GM18861 (cell line): Measurements from ENCODE around the gene MAP3K13.
"Not testable (repeated sequence)": the region's sequence is repeated elsewhere in the genome, so short reads cannot be mapped to it uniquely, and the experiment has no call there.

Experiments
- ATAC-seq: cut with Tn5 transposase; IDR thresholded peaks from one replicate; pipeline ENCODE4 v1.9.1; 2021; ENCODE audit not compliant: unreplicated experiment

The MAP3K13 gene

DNA sequence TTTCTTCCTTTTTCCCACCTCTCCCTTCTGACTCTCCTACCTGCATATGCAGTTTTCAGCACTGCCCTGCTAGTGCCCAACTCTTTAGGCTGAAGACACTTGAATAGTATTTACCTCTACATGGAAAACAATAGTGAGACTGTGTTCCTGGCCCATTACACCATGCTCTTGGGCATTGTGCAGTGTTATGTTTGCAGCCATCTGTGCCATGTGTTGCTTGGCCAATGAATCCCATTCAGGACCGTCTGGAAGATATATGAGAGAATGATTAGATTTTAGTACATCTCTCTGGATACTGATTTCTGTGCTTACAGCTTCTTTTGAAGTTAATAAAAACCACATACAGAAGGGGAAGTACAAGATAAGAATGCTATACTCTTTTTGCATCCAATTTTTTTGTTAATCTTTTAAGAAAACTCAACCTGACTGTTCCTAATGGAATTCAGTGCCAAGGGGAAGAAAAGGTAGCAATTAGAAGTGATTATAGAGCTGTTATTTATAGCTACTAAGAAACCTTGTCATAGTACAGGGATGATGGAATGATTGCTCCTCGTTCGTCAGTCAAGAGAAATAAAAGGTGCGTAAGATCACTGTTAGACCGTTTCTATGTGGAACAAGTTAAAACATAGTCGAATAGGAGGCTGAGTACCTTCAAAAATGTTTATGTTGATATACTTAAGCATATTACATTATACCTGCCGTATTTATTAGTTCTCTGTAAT lies 77.0 kb downstream of the MAP3K13 start:
- no peak for ATAC-seq

DNA sequence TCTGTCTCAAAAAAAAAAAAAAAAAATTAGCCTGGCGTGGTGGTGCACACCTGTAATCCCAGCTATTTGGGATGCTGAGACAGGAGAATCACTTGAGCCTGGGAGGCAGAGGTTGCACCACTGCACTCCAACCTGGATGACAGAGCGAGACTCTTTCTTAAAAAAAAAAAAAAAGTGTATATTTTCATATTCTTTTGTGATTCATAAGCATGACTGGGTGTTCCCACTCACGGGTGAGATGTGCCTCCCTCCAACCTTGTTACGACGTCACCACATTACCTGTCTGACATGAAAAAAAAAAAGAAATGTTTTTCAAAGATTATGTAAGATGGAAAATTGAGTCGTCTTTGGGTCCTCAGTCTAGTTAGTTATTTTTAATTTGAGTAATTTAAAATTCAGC lies 79.1 kb downstream of the MAP3K13 start:
- no peak for ATAC-seq

DNA sequence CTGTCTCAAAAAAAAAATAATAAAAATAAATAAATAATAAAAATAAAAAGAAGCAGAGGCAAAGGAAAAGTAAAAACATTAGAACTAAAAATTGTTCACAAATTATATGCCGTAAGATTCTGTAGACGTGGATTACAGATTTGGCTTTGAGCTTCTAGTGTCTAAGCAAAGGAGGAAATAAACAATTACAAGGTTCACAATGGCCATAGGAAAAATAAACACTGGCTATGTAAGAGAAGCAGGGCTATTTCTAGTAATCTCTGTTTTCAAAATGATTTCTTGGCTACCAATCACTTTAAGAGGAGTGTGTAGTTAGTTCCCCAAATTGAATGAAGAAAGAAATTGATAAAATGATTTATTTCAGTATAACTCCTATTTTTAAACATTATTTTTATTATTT lies 81.4 kb downstream of the MAP3K13 start:
- no peak for ATAC-seq

DNA sequence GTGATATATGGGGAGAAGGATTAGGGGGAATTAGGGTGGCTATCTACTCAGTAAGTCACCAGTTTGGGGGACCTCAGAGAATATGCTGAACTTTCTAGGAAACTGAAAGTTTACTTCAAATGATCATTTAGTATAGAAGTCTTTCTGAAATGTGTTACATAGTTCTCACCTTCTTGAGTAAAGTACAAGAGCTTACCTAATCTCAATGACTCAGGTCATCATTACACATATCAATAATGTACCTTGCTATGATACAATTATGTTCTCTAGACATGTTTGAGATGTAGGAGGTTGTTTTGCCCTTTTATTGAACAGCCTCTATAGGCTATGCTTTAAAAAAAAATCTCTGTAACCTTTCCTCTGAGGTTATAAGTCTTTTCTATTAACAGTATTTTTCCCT lies 85.2 kb downstream of the MAP3K13 start:
- ATAC-seq: no peak

DNA sequence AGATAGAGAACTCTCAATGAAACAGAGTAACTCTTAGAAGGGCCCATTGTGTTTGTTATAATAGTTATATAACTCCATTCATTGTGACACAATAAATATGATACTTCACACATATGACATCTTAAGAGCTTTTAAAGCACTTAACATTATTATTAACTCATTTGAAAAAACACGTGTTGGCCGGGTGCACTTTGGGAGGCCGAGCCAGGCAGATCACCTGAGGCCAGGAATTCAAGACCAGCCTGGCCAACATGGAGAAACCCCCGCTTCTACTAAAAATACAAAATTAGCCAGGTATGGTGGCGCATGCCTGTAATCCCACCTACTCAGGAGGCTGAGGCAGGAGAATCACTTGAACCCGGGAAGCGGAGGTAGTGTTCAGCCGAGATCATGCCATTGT lies 88.5 kb downstream of the MAP3K13 start:
- not testable (repeated sequence) for ATAC-seq

DNA sequence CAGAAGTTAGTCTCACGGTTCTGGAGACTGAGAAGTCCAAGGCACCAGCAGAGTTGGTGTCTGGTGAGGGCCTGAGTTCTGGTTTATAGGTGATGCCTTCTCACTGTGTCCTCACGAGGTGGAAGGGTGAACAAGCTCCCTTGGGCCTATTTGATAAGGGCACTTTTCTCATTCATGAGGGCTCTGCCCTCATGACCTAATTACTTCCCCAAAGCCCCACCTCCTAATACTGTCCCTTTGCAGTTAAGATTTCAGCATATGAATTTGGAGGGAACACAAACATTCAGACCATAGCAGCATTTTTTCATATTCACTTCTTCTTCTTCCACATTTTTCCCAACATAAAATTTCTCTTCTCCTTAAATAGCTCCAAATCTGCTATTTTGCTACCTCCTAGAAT lies 94.4 kb downstream of the MAP3K13 start:
- ATAC-seq: no peak

DNA sequence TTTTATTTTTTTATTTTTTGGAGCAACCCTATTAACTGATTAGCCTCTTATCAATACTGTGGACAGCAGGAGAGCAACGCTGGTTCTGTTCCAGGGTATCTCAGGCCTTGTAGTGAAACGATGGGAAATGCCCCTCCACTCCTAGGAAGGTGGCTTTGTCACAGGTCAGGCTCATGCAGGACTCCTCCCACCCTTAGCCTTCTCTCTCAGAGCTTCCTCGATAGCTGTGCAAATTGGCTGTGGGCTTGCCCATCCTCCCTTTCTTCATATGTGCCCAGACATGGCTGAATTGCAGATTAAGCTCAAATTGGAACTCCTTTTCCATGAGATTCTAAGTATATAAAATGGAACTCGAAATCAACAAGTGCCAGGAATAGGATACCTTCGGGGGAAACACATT lies 97.4 kb downstream of the MAP3K13 start:
- ATAC-seq: no peak

DNA sequence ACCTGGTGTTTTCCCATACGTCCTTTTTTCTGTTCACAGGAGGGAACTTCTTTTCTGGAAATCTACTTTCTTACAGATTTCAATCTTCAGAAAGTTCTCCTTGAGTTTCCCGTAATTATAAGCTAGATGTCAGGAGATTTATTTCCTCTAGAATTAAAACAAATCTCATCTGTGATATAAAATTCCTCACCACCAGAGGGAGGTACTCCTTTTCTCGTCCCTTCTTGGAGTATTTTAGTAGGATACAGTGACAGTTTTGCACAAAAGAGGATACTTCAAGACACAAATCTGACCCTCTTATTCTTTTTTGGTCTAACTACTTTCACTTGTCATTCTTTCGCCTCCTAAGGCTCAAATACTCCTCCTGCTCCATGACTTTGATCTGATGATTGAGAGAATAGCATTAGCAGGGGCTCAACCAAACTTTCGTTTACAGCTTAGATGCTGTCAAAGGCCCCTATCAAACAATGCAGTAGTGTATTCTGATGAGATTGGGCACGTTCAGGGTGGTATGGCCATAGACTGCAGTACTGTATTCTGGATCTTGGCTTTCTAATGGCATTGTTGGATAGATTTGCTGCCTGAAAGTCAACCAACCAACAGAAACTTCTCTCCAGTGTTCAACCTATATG lies 97.9 kb downstream of the MAP3K13 start:
- ATAC-seq: no peak

DNA sequence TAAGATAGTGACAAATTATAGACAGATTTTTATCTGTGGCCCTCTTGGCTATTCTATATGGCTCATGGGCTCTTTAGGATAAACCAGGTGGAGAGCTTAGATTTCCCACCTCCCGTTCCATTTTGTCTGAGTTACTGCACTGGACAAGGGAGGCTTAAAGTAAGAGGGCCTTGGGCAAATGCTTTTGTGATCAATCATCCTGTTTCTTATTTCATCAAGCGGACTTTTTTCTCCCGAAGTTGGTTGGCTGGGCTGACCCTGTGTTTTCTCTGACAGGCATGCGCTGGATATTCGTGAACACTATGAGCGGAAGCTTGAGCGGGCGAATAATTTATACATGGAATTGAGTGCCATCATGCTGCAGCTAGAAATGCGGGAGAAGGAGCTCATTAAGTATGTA lies 102.5 kb downstream of the MAP3K13 start:
- ATAC-seq: no peak

DNA sequence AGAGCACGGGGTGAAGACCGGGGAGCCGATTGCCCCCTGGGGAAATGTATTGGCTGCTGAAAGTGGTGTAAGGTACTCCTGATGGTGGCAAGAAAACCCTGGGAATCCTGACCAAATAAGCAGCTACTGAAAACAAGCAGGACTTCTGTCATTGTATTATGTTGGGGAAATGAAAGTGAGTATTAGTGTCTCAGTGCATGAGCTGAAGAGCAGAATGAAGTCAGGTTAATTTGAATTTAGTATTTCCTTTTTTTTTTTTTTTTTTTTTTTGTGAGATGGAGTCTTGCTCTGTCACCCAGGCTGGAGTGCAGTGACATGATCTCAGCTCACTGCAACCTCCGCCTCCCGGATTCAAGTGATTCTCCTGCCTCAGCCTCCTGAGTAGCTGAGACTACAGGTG lies 103.2 kb downstream of the MAP3K13 start:
- ATAC-seq: not testable (repeated sequence)

DNA sequence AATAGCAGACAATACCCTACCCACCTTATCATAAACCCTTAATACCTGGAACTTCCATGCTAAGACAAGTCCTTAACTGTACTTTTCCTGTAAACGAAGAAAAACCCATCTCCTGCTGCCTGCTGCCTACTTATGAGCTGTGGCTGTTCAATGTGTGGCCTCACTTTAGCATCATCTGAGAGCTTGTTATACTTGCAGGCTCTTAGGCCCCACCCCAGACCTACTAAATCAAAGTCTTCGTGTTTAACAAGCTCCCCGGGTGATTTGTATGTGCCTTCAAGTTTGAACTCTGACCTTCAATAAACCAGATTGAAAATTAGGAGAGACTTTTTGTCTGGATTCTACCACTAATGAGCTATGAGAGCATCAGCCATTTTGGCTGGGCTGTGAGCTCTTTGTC lies 106.6 kb downstream of the MAP3K13 start:
- no peak for ATAC-seq

DNA sequence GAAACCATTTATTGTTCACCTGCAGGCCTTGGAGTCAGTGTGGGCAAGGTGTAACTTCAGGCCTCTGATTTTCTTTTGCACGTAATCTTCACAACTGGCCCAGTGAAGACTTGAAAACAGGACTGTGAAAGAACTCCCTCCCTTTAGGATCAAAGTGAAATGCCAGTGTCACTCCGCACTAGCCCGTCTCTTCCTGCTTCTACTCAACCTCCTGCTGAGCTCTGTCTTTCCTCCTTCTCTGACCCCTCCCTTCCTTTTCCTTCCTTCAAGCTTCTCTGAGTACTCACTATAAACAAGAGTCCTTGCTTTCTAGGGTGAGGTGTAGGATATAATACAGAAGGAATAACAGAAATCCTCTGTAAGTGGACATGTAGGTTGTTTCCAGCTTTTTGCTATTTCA lies 107.4 kb downstream of the MAP3K13 start:
- ATAC-seq: no peak

DNA sequence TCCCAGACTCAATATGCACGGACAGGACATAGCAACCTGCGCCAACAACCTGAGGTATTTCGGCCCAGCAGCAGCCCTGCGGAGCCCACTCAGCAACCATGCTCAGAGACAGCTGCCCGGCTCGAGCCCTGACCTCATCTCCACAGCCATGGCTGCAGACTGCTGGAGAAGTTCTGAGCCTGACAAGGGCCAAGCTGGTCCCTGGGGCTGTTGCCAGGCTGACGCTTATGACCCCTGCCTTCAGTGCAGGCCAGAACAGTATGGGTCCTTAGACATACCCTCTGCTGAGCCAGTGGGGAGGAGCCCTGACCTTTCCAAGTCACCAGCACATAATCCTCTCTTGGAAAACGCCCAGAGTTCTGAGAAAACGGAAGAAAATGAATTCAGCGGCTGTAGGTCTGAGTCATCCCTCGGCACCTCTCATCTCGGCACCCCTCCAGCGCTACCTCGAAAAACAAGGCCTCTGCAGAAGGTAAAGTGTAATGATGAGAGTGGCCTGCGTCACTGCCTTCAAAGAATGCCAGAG lies 110.4 kb downstream of the MAP3K13 start:
- no peak for ATAC-seq

DNA sequence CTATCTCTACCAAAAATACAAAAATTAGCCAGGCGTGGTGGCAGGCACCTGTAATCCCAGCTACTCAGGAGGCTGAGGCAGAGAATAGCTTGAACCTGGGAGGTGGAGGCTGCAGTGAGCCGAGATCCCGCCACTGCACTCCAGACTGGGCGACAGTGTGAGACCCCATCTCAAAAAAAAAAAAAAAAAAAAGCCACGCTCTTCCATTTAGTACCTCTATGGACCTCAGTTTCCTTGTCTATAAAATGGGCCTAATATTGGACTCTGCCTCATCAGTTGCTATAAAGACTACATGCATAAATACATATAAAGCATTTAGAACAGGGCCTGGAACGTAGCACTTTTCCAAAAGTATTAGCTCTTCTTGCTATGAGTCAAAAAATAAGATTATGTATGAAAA lies 112.0 kb downstream of the MAP3K13 start:
- ATAC-seq: not testable (repeated sequence)

DNA sequence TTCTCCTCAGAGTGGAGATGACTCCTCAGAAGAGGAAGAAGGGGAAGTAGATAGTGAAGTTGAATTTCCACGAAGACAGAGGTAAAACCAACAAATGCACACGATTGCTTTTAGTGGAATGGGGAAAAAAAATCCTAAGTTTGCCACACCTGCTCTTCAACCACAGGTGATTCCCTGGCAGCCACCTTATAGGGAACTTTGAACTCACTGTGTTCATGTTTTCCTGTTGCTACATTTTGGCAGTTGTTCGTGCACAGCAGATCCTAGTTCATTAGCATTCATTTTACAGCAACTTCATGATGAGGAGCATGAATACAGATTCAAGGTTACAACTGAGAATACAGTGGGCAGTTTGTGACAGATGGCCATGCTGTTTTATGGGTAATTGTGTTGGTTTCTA lies 114.4 kb downstream of the MAP3K13 start:
- ATAC-seq: no peak

DNA sequence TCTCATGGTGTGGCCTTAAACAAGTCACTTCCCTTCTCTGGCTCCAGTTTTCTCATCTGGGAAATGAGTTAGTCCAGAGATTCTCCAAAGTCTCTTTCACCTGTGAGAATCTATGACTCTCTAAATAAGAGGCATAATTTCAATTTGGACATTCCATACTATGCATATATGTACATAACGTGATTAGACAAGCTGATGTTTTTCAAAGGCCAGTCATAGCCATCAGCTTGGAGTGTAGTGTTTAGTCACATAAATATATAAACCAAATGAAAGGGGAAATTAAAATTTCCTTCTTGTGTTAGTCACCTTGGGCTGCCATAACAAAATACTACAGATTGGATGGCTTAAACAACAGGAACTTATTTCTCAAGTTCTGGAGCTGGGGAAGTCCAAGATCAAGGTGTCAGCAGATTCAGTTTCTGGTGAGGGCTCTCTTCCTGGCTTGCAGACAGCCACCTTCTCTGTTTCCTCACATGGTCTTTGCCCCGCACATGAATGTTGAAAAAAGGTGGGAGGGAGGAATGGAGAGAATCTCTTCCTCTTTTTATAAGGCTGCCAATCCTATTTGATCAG lies 116.5 kb downstream of the MAP3K13 start:
- no peak for ATAC-seq

DNA sequence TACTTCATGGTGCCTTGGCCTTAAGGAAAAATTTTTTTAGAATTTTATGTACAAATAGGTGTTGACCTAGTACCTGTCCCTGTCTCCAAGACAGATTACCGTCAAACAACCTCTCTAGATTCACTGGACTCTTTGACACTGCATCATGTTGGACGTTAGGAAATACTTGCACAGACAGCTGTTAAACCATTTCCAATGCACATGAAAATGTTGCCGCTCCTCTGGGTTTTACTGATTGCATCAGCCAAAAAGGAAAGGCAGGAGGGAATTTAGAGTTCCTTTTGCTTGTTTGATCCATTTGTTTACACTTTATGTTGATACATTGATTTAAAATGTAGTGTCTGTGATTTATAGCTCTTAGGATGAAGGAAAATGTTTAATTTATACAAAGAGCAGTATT lies 121.4 kb downstream of the MAP3K13 start:
- ATAC-seq: no peak

DNA sequence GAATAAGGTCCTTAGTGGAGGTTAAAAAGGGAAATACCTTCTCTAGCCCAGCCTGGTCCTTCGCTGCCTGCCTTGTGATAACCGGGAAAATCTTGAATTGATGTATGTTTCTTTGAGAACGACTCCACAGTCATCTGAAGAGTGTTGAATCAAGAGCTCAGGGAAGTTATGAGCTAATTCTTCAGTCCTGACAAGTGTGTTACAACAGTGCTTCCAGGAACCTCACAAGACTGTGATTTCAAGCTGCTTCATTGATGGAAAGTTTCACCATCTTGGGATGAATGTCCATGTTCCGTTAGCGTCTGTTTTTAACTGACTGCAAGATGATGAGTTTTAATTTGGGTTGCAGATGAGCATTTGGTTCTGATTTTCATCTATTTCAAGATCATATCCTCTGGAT lies 123.5 kb downstream of the MAP3K13 start:
- no peak for ATAC-seq

DNA sequence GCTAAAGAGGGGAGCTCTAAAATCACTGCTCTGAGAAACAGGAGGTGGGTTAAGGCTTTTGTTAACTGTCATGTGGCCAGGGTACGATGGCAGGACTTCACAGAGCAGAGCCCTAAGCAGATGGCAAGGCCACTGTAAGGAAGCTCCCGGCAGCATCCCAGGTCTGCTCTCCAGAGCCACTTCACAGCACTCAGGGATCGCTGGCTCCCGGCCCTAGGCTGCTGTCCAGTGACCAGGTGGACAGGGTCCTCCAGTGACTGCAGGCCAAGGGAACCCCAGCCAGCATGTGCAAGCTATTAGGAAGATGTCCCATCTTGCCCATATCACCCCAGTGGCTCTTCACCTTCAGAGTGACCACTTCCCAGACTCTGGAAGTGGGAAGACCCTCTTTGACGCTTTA lies 125.5 kb downstream of the MAP3K13 start:
- no peak for ATAC-seq

DNA sequence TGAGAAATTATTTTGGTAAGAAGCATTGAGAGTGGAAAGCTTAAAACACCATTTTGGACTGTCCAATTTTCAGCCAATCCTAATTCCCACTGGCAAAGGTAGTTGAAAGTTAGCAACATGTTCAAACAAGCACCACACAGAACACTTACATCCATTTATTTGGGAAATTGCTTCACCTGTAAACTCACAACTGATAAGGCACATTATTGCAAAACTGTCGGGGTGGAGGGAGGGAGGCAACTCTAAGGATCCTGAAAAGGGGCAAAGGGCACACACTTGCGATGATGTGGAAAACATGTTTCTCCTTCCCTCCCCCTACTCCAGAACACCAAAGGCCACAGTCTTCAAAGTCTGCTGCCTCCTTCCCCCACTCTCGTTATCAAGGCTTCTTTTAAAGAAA lies 126.5 kb downstream of the MAP3K13 start:
- no peak for ATAC-seq

DNA sequence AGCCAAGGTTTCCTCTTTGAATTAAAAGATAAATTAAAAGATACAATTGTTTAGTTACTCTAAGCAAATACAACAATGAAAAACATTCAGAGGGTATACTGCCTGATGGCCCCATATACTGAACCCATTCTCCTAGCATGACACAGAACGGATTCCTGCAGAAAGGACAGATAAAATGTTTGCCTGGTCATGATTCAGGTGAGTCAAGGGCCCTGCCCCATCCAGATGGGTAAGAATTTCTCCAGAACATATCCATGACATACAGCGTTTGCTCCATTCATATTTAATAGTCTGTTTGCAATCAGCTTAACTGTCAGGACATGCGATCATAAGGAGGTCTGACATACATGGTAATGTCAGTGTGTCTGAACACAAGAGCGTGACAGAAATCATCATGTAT lies 127.3 kb downstream of the MAP3K13 start:
- no peak for ATAC-seq
